HEK293 (cell line): ENCODE data around the gene PWP1.

Experiments used
- CTCF ChIA-PET: fragments of 350-600 bp; formaldehyde crosslinking; extraction: SDS; loops from one replicate; lab custom pipeline; 2021; ENCODE audit warnings: antibody characterized with exemption; lab: Yijun Ruan, JAX
- POLR2A ChIA-PET: fragments of 300-600 bp; formaldehyde crosslinking; extraction: SDS; loops from one replicate; lab custom pipeline; 2020; ENCODE audit warnings: antibody characterized with exemption, inconsistent platforms; lab: Yijun Ruan, JAX
- H3K27ac ChIP-seq: fragments of 200-500 bp; sonication (Bioruptor generic); 2 replicates; pipeline ENCODE4 v1.5.1; 2014; ENCODE audit warnings: low read depth, low read length, control low read depth, inconsistent platforms; ENCODE audit errors: extremely low read depth
- H3K36me3 ChIP-seq, 2 experiments: fragments of 200-500 bp in 1 of 2; sonication (Bioruptor generic) in 1 of 2; 1 replicate in 1 of 2; 2 replicates in 1 of 2; pipeline ENCODE4 v1.5.1; 2014 to 2017; ENCODE audit warnings: inconsistent platforms in 2 of 2, low read length in 2 of 2; ENCODE audit not compliant: control insufficient read depth in 2 of 2, insufficient read depth in 1 of 2
- H3K4me1 ChIP-seq: fragments of 200-500 bp; sonication (Bioruptor generic); 2 replicates; pipeline ENCODE4 v1.5.1; 2014; ENCODE audit warnings: mild to moderate bottlenecking, low read length, inconsistent platforms; ENCODE audit not compliant: control insufficient read depth, insufficient read depth
- H3K4me3 ChIP-seq: 2 replicates; pipeline ENCODE4 v1.5.1; 2011; ENCODE audit warnings: low read depth, mild to moderate bottlenecking, control low read depth, low read length, moderate library complexity
- H3K9me3 ChIP-seq: fragments of 200-500 bp; sonication (Bioruptor generic); 2 replicates; pipeline ENCODE4 v1.5.1; 2014; ENCODE audit warnings: low read depth, low read length, inconsistent platforms; ENCODE audit not compliant: control insufficient read depth, insufficient read depth
- GFI1B ChIP-seq: fragments of 450-650 bp; formaldehyde crosslinking; IDR thresholded peaks from 2 replicates; pipeline ENCODE4 v1.5.1; 2016; ENCODE audit warnings: missing biosample characterization, missing genetic modification characterization
- HIC1 ChIP-seq: fragments of 450-650 bp; formaldehyde crosslinking; IDR thresholded peaks from 2 replicates; pipeline ENCODE4 v1.5.1; 2016; ENCODE audit warnings: missing biosample characterization, missing genetic modification characterization
- HOXC10 ChIP-seq: sonication (generic); formaldehyde crosslinking; IDR thresholded peaks from 2 replicates; pipeline ENCODE4 v1.8.1; 2023; ENCODE audit warnings: mild to moderate bottlenecking, missing genetic modification reagents
- KLF8 ChIP-seq: fragments of 450-650 bp; formaldehyde crosslinking; IDR thresholded peaks from 2 replicates; pipeline ENCODE4 v1.5.1; 2016; ENCODE audit warnings: missing biosample characterization, missing genetic modification characterization
- ZNF157 ChIP-seq: fragments of 450-650 bp; formaldehyde crosslinking; IDR thresholded peaks from 2 replicates; pipeline ENCODE4 v1.5.1; 2016; ENCODE audit warnings: missing biosample characterization, missing genetic modification characterization
- ZNF19 ChIP-seq: fragments of 450-650 bp; formaldehyde crosslinking; IDR thresholded peaks from 2 replicates; pipeline ENCODE4; 2016; ENCODE audit warnings: missing biosample characterization, missing genetic modification characterization, low read depth
- ZNF2 ChIP-seq: fragments of 450-650 bp; formaldehyde crosslinking; IDR thresholded peaks from 2 replicates; pipeline ENCODE4 v1.5.1; 2016; ENCODE audit warnings: missing biosample characterization, missing genetic modification characterization
- ZNF266 ChIP-seq: fragments of 450-650 bp; formaldehyde crosslinking; IDR thresholded peaks from 2 replicates; pipeline ENCODE4 v1.5.1; 2016; ENCODE audit warnings: missing biosample characterization, missing genetic modification characterization, low read depth
- ZNF335 ChIP-seq: fragments of 450-650 bp; formaldehyde crosslinking; conservative IDR thresholded peaks from 2 replicates; pipeline ENCODE4 v1.5.1; 2016; ENCODE audit warnings: missing biosample characterization, missing genetic modification characterization
- ZNF341 ChIP-seq: fragments of 450-650 bp; formaldehyde crosslinking; IDR thresholded peaks from 2 replicates; pipeline ENCODE4; 2016; ENCODE audit warnings: low read depth, missing biosample characterization, missing genetic modification characterization
- ZNF366 ChIP-seq: fragments of 450-650 bp; formaldehyde crosslinking; conservative IDR thresholded peaks from 2 replicates; pipeline ENCODE4 v1.5.1; 2016; ENCODE audit warnings: missing biosample characterization, missing genetic modification characterization
- ZNF416 ChIP-seq: fragments of 450-650 bp; formaldehyde crosslinking; IDR thresholded peaks from 2 replicates; pipeline ENCODE4 v1.5.1; 2016; ENCODE audit warnings: missing biosample characterization, missing genetic modification characterization
- ZNF549 ChIP-seq: fragments of 450-650 bp; IDR thresholded peaks from 2 replicates; pipeline ENCODE4 v1.5.1; 2018; ENCODE audit warnings: missing biosample characterization, missing genetic modification characterization, mild to moderate bottlenecking, inconsistent platforms, moderate library complexity
- ZNF555 ChIP-seq: fragments of 450-650 bp; formaldehyde crosslinking; conservative IDR thresholded peaks from 2 replicates; pipeline ENCODE4 v1.5.1; 2017; ENCODE audit warnings: missing biosample characterization, mild to moderate bottlenecking, missing genetic modification characterization, inconsistent platforms
- ZNF585B ChIP-seq: fragments of 450-650 bp; formaldehyde crosslinking; IDR thresholded peaks from 2 replicates; pipeline ENCODE4 v1.5.1; 2016; ENCODE audit warnings: missing biosample characterization, missing genetic modification characterization
- ZNF600 ChIP-seq: fragments of 450-650 bp; formaldehyde crosslinking; IDR thresholded peaks from 2 replicates; pipeline ENCODE4 v1.5.1; 2016; ENCODE audit warnings: missing biosample characterization, missing genetic modification characterization
- ZNF623 ChIP-seq: fragments of 450-650 bp; formaldehyde crosslinking; IDR thresholded peaks from 2 replicates; pipeline ENCODE4 v1.5.1; 2016; ENCODE audit warnings: missing biosample characterization, missing genetic modification characterization
- ZNF670 ChIP-seq: fragments of 450-650 bp; formaldehyde crosslinking; IDR thresholded peaks from 2 replicates; pipeline ENCODE4 v1.5.1; 2016; ENCODE audit warnings: missing biosample characterization, missing genetic modification characterization, low read depth
- ZNF76 ChIP-seq: fragments of 450-650 bp; formaldehyde crosslinking; IDR thresholded peaks from 2 replicates; pipeline ENCODE4; 2016; ENCODE audit warnings: low read depth, missing biosample characterization, missing genetic modification characterization, borderline replicate concordance
- ZNF776 ChIP-seq: fragments of 450-650 bp; formaldehyde crosslinking; IDR thresholded peaks from 2 replicates; pipeline ENCODE4 v1.5.0; 2017; ENCODE audit warnings: missing biosample characterization, missing genetic modification characterization, borderline replicate concordance
- ZNF830 ChIP-seq: fragments of 450-650 bp; IDR thresholded peaks from 2 replicates; pipeline ENCODE4 v1.5.0; 2018; ENCODE audit warnings: missing biosample characterization, missing genetic modification characterization, low read depth, mild to moderate bottlenecking, moderate library complexity
- ZNF843 ChIP-seq: fragments of 450-650 bp; formaldehyde crosslinking; IDR thresholded peaks from 2 replicates; pipeline ENCODE4 v1.5.1; 2016; ENCODE audit warnings: missing biosample characterization, missing genetic modification characterization
- TF ChIP-seq, protein P1 (sequence below): fragments of 450-650 bp; formaldehyde crosslinking; IDR thresholded peaks from 2 replicates; pipeline ENCODE4 v1.5.1; 2016; ENCODE audit warnings: missing biosample characterization, missing genetic modification characterization
- TF ChIP-seq, protein P2 (sequence below): fragments of 450-650 bp; formaldehyde crosslinking; IDR thresholded peaks from 2 replicates; pipeline ENCODE4 v1.5.1; 2016; ENCODE audit warnings: missing biosample characterization, missing genetic modification characterization
- TF ChIP-seq, protein P3 (sequence below): fragments of 450-650 bp; formaldehyde crosslinking; IDR thresholded peaks from 2 replicates; pipeline ENCODE4 v1.5.1; 2016; ENCODE audit warnings: missing biosample characterization, missing genetic modification characterization, borderline replicate concordance
- TF ChIP-seq, protein P4 (sequence below): fragments of 450-650 bp; formaldehyde crosslinking; IDR thresholded peaks from 2 replicates; pipeline ENCODE4 v1.5.1; 2016; ENCODE audit warnings: missing biosample characterization, missing genetic modification characterization

PWP1 gene

GRCh38 chr12:107759410-107759809, 73.8 kb downstream of the PWP1 start:
- Histone ChIP-seq H3K36me3 (peaks cover 41 to 47% of the 10 kb centered on the region in 2 experiments), H3K27ac (peak overlapping the region; percentile 92), H3K4me3 (peak overlapping the region; percentile 80), H3K9me3 (no peaks in the 10 kb centered on the region), H3K4me1 (peaks cover 6% of the 10 kb centered on the region)
- CTCF ChIA-PET: interaction anchor here (0.6 to 1.4 kb wide), 6 partner anchors 13 to 665 kb away, joined by 3 to 5 read pairs (median 3); no protein-coding TSS in a partner anchor
- POLR2A ChIA-PET: interaction anchor here (0.6 kb wide), 1 partner anchor 184 kb away, joined by 3 read pairs; no protein-coding TSS in a partner anchor
- TF ChIP-seq, protein P1, sequence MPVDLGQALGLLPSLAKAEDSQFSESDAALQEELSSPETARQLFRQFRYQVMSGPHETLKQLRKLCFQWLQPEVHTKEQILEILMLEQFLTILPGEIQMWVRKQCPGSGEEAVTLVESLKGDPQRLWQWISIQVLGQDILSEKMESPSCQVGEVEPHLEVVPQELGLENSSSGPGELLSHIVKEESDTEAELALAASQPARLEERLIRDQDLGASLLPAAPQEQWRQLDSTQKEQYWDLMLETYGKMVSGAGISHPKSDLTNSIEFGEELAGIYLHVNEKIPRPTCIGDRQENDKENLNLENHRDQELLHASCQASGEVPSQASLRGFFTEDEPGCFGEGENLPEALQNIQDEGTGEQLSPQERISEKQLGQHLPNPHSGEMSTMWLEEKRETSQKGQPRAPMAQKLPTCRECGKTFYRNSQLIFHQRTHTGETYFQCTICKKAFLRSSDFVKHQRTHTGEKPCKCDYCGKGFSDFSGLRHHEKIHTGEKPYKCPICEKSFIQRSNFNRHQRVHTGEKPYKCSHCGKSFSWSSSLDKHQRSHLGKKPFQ (tag by site-specific recombination): no peak
- TF ChIP-seq ZNF366 (tag by site-specific recombination) (peak; percentile 97), ZNF335 (tag by site-specific recombination) (no peak), ZNF585B (tag by site-specific recombination) (no peak), ZNF776 (tag by site-specific recombination) (no peak), ZNF623 (tag by site-specific recombination) (no peak), HIC1 (tag by site-specific recombination) (no peak), KLF8 (tag by site-specific recombination) (0 out of 2 replicates have a peak, but pooled peaks have one; percentile 40), ZNF341 (tag by site-specific recombination) (no peak), ZNF2 (tag by site-specific recombination) (peak; percentile 11; the same call in 1 of the 2 replicates), ZNF416 (tag by site-specific recombination) (no peak), ZNF76 (tag by site-specific recombination) (no peak), ZNF157 (tag by site-specific recombination) (no peak), ZNF19 (tag by site-specific recombination) (no peak), ZNF600 (tag by site-specific recombination) (no peak), ZNF555 (tag by site-specific recombination) (no peak), GFI1B (tag by site-specific recombination) (peak; percentile 94), ZNF549 (tag by site-specific recombination) (no peak), ZNF830 (tag by site-specific recombination) (no peak), ZNF843 (peak; percentile 63; the same call in 1 of the 2 replicates), ZNF670 (no peak), HOXC10 (CRISPR knock-in tag) (no peak), ZNF266 (tag by site-specific recombination) (no peak)
- TF ChIP-seq, protein P2, sequence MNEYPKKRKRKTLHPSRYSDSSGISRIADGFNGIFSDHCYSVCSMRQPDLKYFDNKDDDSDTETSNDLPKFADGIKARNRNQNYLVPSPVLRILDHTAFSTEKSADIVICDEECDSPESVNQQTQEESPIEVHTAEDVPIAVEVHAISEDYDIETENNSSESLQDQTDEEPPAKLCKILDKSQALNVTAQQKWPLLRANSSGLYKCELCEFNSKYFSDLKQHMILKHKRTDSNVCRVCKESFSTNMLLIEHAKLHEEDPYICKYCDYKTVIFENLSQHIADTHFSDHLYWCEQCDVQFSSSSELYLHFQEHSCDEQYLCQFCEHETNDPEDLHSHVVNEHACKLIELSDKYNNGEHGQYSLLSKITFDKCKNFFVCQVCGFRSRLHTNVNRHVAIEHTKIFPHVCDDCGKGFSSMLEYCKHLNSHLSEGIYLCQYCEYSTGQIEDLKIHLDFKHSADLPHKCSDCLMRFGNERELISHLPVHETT (tag by site-specific recombination): peak; percentile 57; the same call in 1 of the 2 replicates
- TF ChIP-seq, protein P3, sequence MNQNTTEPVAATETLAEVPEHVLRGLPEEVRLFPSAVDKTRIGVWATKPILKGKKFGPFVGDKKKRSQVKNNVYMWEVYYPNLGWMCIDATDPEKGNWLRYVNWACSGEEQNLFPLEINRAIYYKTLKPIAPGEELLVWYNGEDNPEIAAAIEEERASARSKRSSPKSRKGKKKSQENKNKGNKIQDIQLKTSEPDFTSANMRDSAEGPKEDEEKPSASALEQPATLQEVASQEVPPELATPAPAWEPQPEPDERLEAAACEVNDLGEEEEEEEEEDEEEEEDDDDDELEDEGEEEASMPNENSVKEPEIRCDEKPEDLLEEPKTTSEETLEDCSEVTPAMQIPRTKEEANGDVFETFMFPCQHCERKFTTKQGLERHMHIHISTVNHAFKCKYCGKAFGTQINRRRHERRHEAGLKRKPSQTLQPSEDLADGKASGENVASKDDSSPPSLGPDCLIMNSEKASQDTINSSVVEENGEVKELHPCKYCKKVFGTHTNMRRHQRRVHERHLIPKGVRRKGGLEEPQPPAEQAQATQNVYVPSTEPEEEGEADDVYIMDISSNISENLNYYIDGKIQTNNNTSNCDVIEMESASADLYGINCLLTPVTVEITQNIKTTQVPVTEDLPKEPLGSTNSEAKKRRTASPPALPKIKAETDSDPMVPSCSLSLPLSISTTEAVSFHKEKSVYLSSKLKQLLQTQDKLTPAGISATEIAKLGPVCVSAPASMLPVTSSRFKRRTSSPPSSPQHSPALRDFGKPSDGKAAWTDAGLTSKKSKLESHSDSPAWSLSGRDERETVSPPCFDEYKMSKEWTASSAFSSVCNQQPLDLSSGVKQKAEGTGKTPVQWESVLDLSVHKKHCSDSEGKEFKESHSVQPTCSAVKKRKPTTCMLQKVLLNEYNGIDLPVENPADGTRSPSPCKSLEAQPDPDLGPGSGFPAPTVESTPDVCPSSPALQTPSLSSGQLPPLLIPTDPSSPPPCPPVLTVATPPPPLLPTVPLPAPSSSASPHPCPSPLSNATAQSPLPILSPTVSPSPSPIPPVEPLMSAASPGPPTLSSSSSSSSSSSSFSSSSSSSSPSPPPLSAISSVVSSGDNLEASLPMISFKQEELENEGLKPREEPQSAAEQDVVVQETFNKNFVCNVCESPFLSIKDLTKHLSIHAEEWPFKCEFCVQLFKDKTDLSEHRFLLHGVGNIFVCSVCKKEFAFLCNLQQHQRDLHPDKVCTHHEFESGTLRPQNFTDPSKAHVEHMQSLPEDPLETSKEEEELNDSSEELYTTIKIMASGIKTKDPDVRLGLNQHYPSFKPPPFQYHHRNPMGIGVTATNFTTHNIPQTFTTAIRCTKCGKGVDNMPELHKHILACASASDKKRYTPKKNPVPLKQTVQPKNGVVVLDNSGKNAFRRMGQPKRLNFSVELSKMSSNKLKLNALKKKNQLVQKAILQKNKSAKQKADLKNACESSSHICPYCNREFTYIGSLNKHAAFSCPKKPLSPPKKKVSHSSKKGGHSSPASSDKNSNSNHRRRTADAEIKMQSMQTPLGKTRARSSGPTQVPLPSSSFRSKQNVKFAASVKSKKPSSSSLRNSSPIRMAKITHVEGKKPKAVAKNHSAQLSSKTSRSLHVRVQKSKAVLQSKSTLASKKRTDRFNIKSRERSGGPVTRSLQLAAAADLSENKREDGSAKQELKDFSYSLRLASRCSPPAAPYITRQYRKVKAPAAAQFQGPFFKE (tag by site-specific recombination): no peak
- TF ChIP-seq, protein P4, sequence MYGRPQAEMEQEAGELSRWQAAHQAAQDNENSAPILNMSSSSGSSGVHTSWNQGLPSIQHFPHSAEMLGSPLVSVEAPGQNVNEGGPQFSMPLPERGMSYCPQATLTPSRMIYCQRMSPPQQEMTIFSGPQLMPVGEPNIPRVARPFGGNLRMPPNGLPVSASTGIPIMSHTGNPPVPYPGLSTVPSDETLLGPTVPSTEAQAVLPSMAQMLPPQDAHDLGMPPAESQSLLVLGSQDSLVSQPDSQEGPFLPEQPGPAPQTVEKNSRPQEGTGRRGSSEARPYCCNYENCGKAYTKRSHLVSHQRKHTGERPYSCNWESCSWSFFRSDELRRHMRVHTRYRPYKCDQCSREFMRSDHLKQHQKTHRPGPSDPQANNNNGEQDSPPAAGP (tag by site-specific recombination): no peak
